ENCODE results near the gene SCNM1.

- no peak for TF ChIP-seq RAD21 (conservative IDR thresholded peaks at IDR 0.05)
- no peak for TF ChIP-seq EZH2 (IDR thresholded peaks at IDR 0.05; ENCODE audit: borderline replicate concordance, insufficient read depth, low read length, poor library complexity, severe bottlenecking)
- TF ChIP-seq CTCF (IDR thresholded peaks at IDR 0.05; ENCODE audit: poor library complexity, severe bottlenecking), result no peak
Observed at GRCh38 chr1:151175041-151175741, 9.2 kb downstream of the SCNM1 start.

Data from neural cell (in vitro differentiated cells).